SK-N-SH (cell line): ENCODE results near the gene HTRA2. TPM values are rescaled to one million over a fixed set of nuclear protein-coding genes. Genes with fewer than 3 reads are reported as not detected.

ENCODE experiments used
- CTCF ChIA-PET: fragments of 300-600, 350-600 bp; formaldehyde crosslinking; extraction: SDS; loops from one replicate; lab custom pipeline; 2021; lab: Yijun Ruan, JAX
- POLR2A ChIA-PET: fragments of 350-600 bp; sonication (Branson Sonifier 250); formaldehyde crosslinking; extraction: SDS; loops from one replicate; lab custom pipeline; 2020; ENCODE audit warnings: antibody characterized with exemption, inconsistent platforms; lab: Yijun Ruan, JAX
- DNase-seq: peaks from one replicate; pipeline ENCODE4 v3.0.0; 2012
- H2AFZ ChIP-seq: fragments of 200-600 bp; sonication (generic); 2 replicates; pipeline ENCODE4 v1.8.1; 2016; ENCODE audit warnings: antibody characterized with exemption, mild to moderate bottlenecking, low read depth
- H3F3A ChIP-seq: fragments of 200-600 bp; sonication (generic); replicated peaks from 2 replicates; pipeline ENCODE3; 2016; ENCODE audit warnings: antibody characterized with exemption, mild to moderate bottlenecking; ENCODE audit not compliant: insufficient read depth
- H3K27ac ChIP-seq, 2 experiments: fragments of 200-500 bp in 1 of 2; fragments of 200-600 bp in 1 of 2; sonication (Bioruptor generic) in 1 of 2; sonication (generic), shearing (Covaris generic) in 1 of 2; 2 replicates each; pipeline versions ENCODE4 v1.5.1 to v1.6.1; 2014 to 2016; ENCODE audit warnings: low read depth in 2 of 2, inconsistent platforms in 1 of 2, low read length in 1 of 2, mild to moderate bottlenecking in 1 of 2, mixed read lengths in 1 of 2
- H3K27me3 ChIP-seq: fragments of 200-600 bp; sonication (generic), shearing (Covaris generic); 2 replicates; pipeline ENCODE4 v1.6.1; 2016; ENCODE audit warnings: mixed run types; ENCODE audit not compliant: insufficient read depth
- H3K36me3 ChIP-seq, 2 experiments: fragments of 200-500 bp in 1 of 2; fragments of 200-600 bp in 1 of 2; sonication (Bioruptor generic) in 1 of 2; sonication (generic) in 1 of 2; replicated peaks in 1 of 2; 2 replicates each; pipeline versions ENCODE3 to v1.5.1; 2014 to 2016; ENCODE audit warnings: low read length in 1 of 2, mild to moderate bottlenecking in 1 of 2; ENCODE audit not compliant: insufficient read depth in 2 of 2, control insufficient read depth in 1 of 2
- H3K4me1 ChIP-seq, 2 experiments: fragments of 200-500 bp in 1 of 2; fragments of 200-600 bp in 1 of 2; sonication (Bioruptor generic) in 1 of 2; sonication (generic), shearing (Covaris generic) in 1 of 2; 2 replicates each; pipeline versions ENCODE4 v1.5.1 to v1.6.1; 2014 to 2016; ENCODE audit warnings: low read depth in 1 of 2, low read length in 1 of 2, mixed run types in 1 of 2; ENCODE audit not compliant: insufficient read depth in 2 of 2, control insufficient read depth in 1 of 2
- H3K4me2 ChIP-seq: fragments of 200-600 bp; sonication (generic), shearing (Covaris generic); 2 replicates; pipeline ENCODE4 v1.6.1; 2017; ENCODE audit warnings: mixed run types
- H3K4me3 ChIP-seq, 2 experiments: fragments of 200-500 bp in 1 of 2; fragments of 200-600 bp in 1 of 2; sonication (Bioruptor generic) in 1 of 2; sonication (generic), shearing (Covaris generic) in 1 of 2; 2 replicates each; pipeline versions ENCODE4 v1.5.1 to v1.8.1; 2014 to 2016; ENCODE audit warnings: low read depth in 2 of 2, inconsistent platforms in 1 of 2, low read length in 1 of 2, mild to moderate bottlenecking in 1 of 2, mixed read lengths in 1 of 2, moderate library complexity in 1 of 2
- H3K79me2 ChIP-seq: fragments of 200-600 bp; sonication (generic); 2 replicates; pipeline ENCODE4 v1.8.1; 2017; ENCODE audit warnings: mild to moderate bottlenecking; ENCODE audit not compliant: insufficient read depth
- H3K9ac ChIP-seq: fragments of 200-600 bp; sonication (generic); 2 replicates; pipeline ENCODE4 v1.6.1; 2017; ENCODE audit warnings: mixed run types
- H3K9me2 ChIP-seq: fragments of 200-600 bp; sonication (generic); 2 replicates; pipeline ENCODE4 v1.6.1; 2017; ENCODE audit warnings: mixed run types
- H3K9me3 ChIP-seq: fragments of 200-600 bp; sonication (generic); 2 replicates; pipeline ENCODE4 v1.6.1; 2017; ENCODE audit warnings: mixed run types, mild to moderate bottlenecking, moderate library complexity
- H4K20me1 ChIP-seq: fragments of 200-600 bp; sonication (generic); 2 replicates; pipeline ENCODE4 v1.6.1; 2017; ENCODE audit warnings: mild to moderate bottlenecking, mixed run types; ENCODE audit not compliant: insufficient read depth
- ELF1 ChIP-seq: IDR thresholded peaks from 2 replicates; pipeline ENCODE4 v1.4.0; 2012
- FOXJ3 ChIP-seq: sonication (generic); formaldehyde crosslinking; IDR thresholded peaks from 2 replicates; pipeline ENCODE4 v1.5.1; 2020; ENCODE audit warnings: mild to moderate bottlenecking, missing genetic modification reagents
- FOXM1 ChIP-seq: IDR thresholded peaks from 2 replicates; pipeline ENCODE4 v1.4.0; 2012; ENCODE audit warnings: low read depth, mild to moderate bottlenecking
- JUND ChIP-seq: IDR thresholded peaks from 2 replicates; pipeline ENCODE4 v1.4.0; 2012
- MAX ChIP-seq: IDR thresholded peaks from 2 replicates; pipeline ENCODE4 v1.4.0; 2012; ENCODE audit warnings: low read depth
- MEF2A ChIP-seq: IDR thresholded peaks from 2 replicates; pipeline ENCODE4 v1.4.0; 2012; ENCODE audit warnings: low read depth, borderline replicate concordance
- NRF1 ChIP-seq: IDR thresholded peaks from 2 replicates; pipeline ENCODE4 v1.6.1; 2012; ENCODE audit warnings: low read depth, mild to moderate bottlenecking, low read length
- POLR2AphosphoS5 ChIP-seq: IDR thresholded peaks from 2 replicates; pipeline ENCODE4 v1.6.1; 2012; ENCODE audit warnings: low read depth, low read length
- REST ChIP-seq: IDR thresholded peaks from 2 replicates; pipeline ENCODE4 v1.6.1; 2012; ENCODE audit warnings: mild to moderate bottlenecking, low read depth, low read length, moderate library complexity
- RXRA ChIP-seq: IDR thresholded peaks from 2 replicates; pipeline ENCODE4 v1.4.0; 2012; ENCODE audit warnings: low read depth, mild to moderate bottlenecking, borderline replicate concordance
- SMC3 ChIP-seq: IDR thresholded peaks from 2 replicates; pipeline ENCODE4 v1.6.1; 2012; ENCODE audit warnings: low read depth, low read length, improper control_type of control experiment
- TEAD4 ChIP-seq: IDR thresholded peaks from 2 replicates; pipeline ENCODE4 v1.4.0; 2012; ENCODE audit warnings: mild to moderate bottlenecking, borderline replicate concordance; ENCODE audit not compliant: insufficient read depth
- YY1 ChIP-seq: IDR thresholded peaks from 2 replicates; pipeline ENCODE4 v1.4.0; 2012; ENCODE audit warnings: low read depth, mild to moderate bottlenecking
- WGBS: methylation state at CpG from one replicate; pipeline ENCODE4 v1.1.6; 2017; ENCODE audit warnings: low lambda C conversion rate; 5-methylcytosine and 5-hydroxymethylcytosine counted together
- polyA plus RNA-seq, 3 experiments: library from polyadenylated mRNA; depleted of rRNA; stranded (reverse); fragments of >200 nt; gene quantifications; 2 replicates each; pipeline ENCODE4 v1.2.3, GENCODE V29; 2012
- TF ChIP-seq, protein P1 (sequence below): IDR thresholded peaks from 2 replicates; pipeline ENCODE4; 2012
- TF ChIP-seq, protein P2 (sequence below): IDR thresholded peaks from 2 replicates; pipeline ENCODE4 v1.4.0; 2012; ENCODE audit warnings: low read depth, borderline replicate concordance

The HTRA2 gene
- polyA plus RNA-seq, 1 of the 3 experiments (the other 2 are of a cell fraction): 55.7 TPM

DNA sequence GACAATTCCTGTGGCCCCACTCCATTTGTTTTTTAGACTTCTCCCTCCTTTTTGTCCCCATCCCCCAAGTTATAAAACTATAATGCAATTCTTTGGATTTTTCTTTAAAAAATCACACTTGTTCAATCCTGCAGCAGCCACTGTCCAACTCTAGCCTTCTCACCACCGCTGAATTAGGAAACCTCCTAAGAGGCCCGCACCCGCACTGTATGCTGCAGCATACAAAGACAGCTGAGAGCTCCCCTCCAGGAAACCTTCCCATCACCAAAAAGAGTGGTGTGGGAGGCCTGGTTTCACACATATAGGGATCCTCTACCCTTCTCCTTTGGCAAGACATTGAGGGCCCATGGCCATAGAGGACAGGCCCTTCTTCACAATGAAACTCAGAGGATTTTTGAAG, 25.1 kb upstream of the HTRA2 start:
- Histone ChIP-seq H3K27ac (no peak overlapping the region), H3K36me3 (peaks cover 15 to 20% of the 10 kb centered on the region in 2 experiments), H3K79me2 (peaks cover 17% of the 10 kb centered on the region; the same call in 1 of the 2 replicates), H2AFZ (no peak overlapping the region), H3F3A (peaks cover 23% of the 10 kb centered on the region), H3K4me2 (no peak overlapping the region), H3K4me3 (no peak overlapping the region), H3K27me3 (no peaks in the 10 kb centered on the region), H3K9me2 (no peaks in the 10 kb centered on the region), H3K4me1 (peaks cover 19 to 45% of the 10 kb centered on the region in 2 experiments; a peak in 3 of 4 replicates), H3K9ac (no peak overlapping the region), H3K9me3 (no peaks in the 10 kb centered on the region), H4K20me1 (no peaks in the 10 kb centered on the region)
- TF ChIP-seq JUND: no peak
- no peak for TF ChIP-seq POLR2AphosphoS5
- no peak for TF ChIP-seq NRF1
- no peak for TF ChIP-seq FOXM1
- TF ChIP-seq, protein P1, sequence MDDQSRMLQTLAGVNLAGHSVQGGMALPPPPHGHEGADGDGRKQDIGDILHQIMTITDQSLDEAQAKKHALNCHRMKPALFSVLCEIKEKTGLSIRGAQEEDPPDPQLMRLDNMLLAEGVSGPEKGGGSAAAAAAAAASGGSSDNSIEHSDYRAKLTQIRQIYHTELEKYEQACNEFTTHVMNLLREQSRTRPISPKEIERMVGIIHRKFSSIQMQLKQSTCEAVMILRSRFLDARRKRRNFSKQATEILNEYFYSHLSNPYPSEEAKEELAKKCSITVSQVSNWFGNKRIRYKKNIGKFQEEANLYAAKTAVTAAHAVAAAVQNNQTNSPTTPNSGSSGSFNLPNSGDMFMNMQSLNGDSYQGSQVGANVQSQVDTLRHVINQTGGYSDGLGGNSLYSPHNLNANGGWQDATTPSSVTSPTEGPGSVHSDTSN: no peak
- TF ChIP-seq, protein P2, sequence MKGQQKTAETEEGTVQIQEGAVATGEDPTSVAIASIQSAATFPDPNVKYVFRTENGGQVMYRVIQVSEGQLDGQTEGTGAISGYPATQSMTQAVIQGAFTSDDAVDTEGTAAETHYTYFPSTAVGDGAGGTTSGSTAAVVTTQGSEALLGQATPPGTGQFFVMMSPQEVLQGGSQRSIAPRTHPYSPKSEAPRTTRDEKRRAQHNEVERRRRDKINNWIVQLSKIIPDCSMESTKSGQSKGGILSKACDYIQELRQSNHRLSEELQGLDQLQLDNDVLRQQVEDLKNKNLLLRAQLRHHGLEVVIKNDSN: no peak
- no peak for TF ChIP-seq RXRA
- TF ChIP-seq TEAD4: no peak
- TF ChIP-seq MAX: no peak
- no peak for TF ChIP-seq FOXJ3 (CRISPR knock-in tag)
- TF ChIP-seq MEF2A: no peak
- no peak for TF ChIP-seq SMC3
- TF ChIP-seq ELF1: no peak
- no peak for TF ChIP-seq REST
- no peak for TF ChIP-seq YY1
- ChIA-PET POLR2A (interaction anchor here (0.5 to 1.0 kb wide), 2 partner anchors 10 to 82 kb away, joined by 3 to 6 read pairs; partner anchors contain the start of gene TLX2), CTCF (interaction anchor here (1.1 to 7.5 kb wide), 4 partner anchors 8 to 28 kb away, joined by 3 to 56 read pairs (median 7); partner anchors contain the start of genes CCDC142 and TTC31)
- no peak for DNase-seq
- 97% methylated on average over 3 of the region's 3 CpGs for WGBS
